Neuronal stem cell (in vitro differentiated cells): ENCODE data around the gene CCSER2.

Source experiments
- DNase-seq: peaks from one replicate; pipeline ENCODE4 v3.0.0-alpha.2; 2013; ENCODE audit warnings: low spot score
- H2AFZ ChIP-seq: one replicate; pipeline ENCODE4 v1.6.1; 2013; ENCODE audit warnings: mild to moderate bottlenecking, low read length, inconsistent platforms
- H2AK5ac ChIP-seq: 2 replicates; pipeline ENCODE4 v1.6.1; 2013; ENCODE audit warnings: low read depth, mild to moderate bottlenecking, inconsistent platforms, low read length, moderate library complexity, mixed read lengths
- H2BK120ac ChIP-seq: 2 replicates; pipeline ENCODE4 v1.6.1; 2013; ENCODE audit warnings: low read depth, mild to moderate bottlenecking, inconsistent platforms, low read length, moderate library complexity, mixed read lengths
- H2BK12ac ChIP-seq: one replicate; pipeline ENCODE4 v1.6.1; 2013; ENCODE audit warnings: low read length, inconsistent platforms
- H2BK15ac ChIP-seq: 2 replicates; pipeline ENCODE4 v1.6.1; 2013; ENCODE audit warnings: mild to moderate bottlenecking, low read length, inconsistent platforms, mixed read lengths
- H2BK5ac ChIP-seq: one replicate; pipeline ENCODE4 v1.6.1; 2013; ENCODE audit warnings: inconsistent platforms, mild to moderate bottlenecking, low read length, moderate library complexity
- H3K14ac ChIP-seq: one replicate; pipeline ENCODE4 v1.6.1; 2013; ENCODE audit warnings: low read length, inconsistent platforms
- H3K18ac ChIP-seq: 2 replicates; pipeline ENCODE4 v1.6.1; 2013; ENCODE audit warnings: low read length, inconsistent platforms
- H3K23ac ChIP-seq: 2 replicates; pipeline ENCODE4 v1.6.1; 2013; ENCODE audit warnings: low read depth, mild to moderate bottlenecking, mixed read lengths, low read length, inconsistent platforms; ENCODE audit not compliant: poor library complexity
- H3K27ac ChIP-seq: replicated peaks from 3 replicates; pipeline ENCODE4 v1.5.1; 2013; ENCODE audit warnings: low read length, inconsistent platforms
- H3K27me3 ChIP-seq, 3 experiments: 2 replicates each; pipeline ENCODE4 v1.6.1; 2013; ENCODE audit warnings: low read length in 3 of 3, mild to moderate bottlenecking in 2 of 3, inconsistent platforms in 1 of 3, low read depth in 1 of 3, mixed read lengths in 1 of 3, moderate library complexity in 1 of 3; ENCODE audit not compliant: control insufficient read depth in 3 of 3, insufficient read depth in 3 of 3
- H3K36me3 ChIP-seq, 2 donors: replicated peaks in 1 of 2; 2 replicates each; pipeline ENCODE4 v1.6.1; 2013; ENCODE audit warnings: low read length in 2 of 2; ENCODE audit not compliant: control insufficient read depth in 2 of 2, insufficient read depth in 2 of 2
- H3K4ac ChIP-seq: 2 replicates; pipeline ENCODE4 v1.6.1; 2013; ENCODE audit warnings: inconsistent platforms, mild to moderate bottlenecking, low read length, moderate library complexity
- H3K4me1 ChIP-seq, 2 donors: 1 replicate in 1 of 2; 2 replicates in 1 of 2; pipeline ENCODE4 v1.6.1; 2013; ENCODE audit warnings: low read length in 2 of 2, low read depth in 1 of 2; ENCODE audit not compliant: control insufficient read depth in 2 of 2, insufficient read depth in 1 of 2
- H3K4me2 ChIP-seq: one replicate; pipeline ENCODE4 v1.6.1; 2013; ENCODE audit warnings: mild to moderate bottlenecking, low read length, inconsistent platforms; ENCODE audit not compliant: insufficient read depth, poor library complexity, severe bottlenecking
- H3K4me3 ChIP-seq, 2 donors: 2 replicates each; pipeline ENCODE4 v1.5.1; 2013; ENCODE audit warnings: low read length in 2 of 2, mild to moderate bottlenecking in 2 of 2, inconsistent platforms in 1 of 2, moderate library complexity in 1 of 2
- H3K79me1 ChIP-seq: one replicate; pipeline ENCODE4 v1.6.1; 2013; ENCODE audit warnings: low read depth, mild to moderate bottlenecking, inconsistent platforms, low read length, moderate library complexity
- H3K9ac ChIP-seq: one replicate; pipeline ENCODE4 v1.6.1; 2013; ENCODE audit warnings: mild to moderate bottlenecking, low read depth, low read length, inconsistent platforms; ENCODE audit not compliant: poor library complexity
- H3K9me3 ChIP-seq, 2 donors: replicated peaks in 1 of 2; 2 replicates each; pipeline versions ENCODE3 to v1.6.1; 2013; ENCODE audit warnings: low read length in 2 of 2, mild to moderate bottlenecking in 2 of 2, inconsistent platforms in 1 of 2, low read depth in 1 of 2, mixed read lengths in 1 of 2, moderate library complexity in 1 of 2; ENCODE audit not compliant: control insufficient read depth in 2 of 2, insufficient read depth in 1 of 2
- H4K8ac ChIP-seq: one replicate; pipeline ENCODE4 v1.6.1; 2013; ENCODE audit warnings: low read depth, mild to moderate bottlenecking, inconsistent platforms, low read length, moderate library complexity
- H4K91ac ChIP-seq: one replicate; pipeline ENCODE4 v1.6.1; 2013; ENCODE audit warnings: low read length, low read depth, mild to moderate bottlenecking, inconsistent platforms; ENCODE audit not compliant: poor library complexity
- WGBS, 2 donors: extraction: QIAGEN DNeasy Blood & Tissue Kit; methylation state at CpG; one replicate each; pipeline ENCODE4 v1.1.7; 2013; ENCODE audit warnings: missing lambda C conversion rate in 2 of 2, mixed read lengths in 1 of 2; ENCODE audit not compliant: insufficient read length in 2 of 2, insufficient replicate concordance in 1 of 2; ENCODE audit errors: extremely low coverage in 2 of 2; 5-methylcytosine and 5-hydroxymethylcytosine counted together

Gene CCSER2

GRCh38 chr10:84365335-84365881 lies 37.0 kb downstream of the CCSER2 start:
- no peak overlapping the region for H3K14ac ChIP-seq
- H3K27ac ChIP-seq = no peak overlapping the region
- H3K4me1 ChIP-seq = peaks cover 4 to 9% of the 10 kb centered on the region in 2 donors
- no peak overlapping the region for H3K4me3 ChIP-seq
- H3K27me3 ChIP-seq = no peaks in the 10 kb centered on the region
- no peak overlapping the region for H4K91ac ChIP-seq
- H3K9ac ChIP-seq = no peak overlapping the region
- no peak overlapping the region for H3K4ac ChIP-seq
- H2BK12ac ChIP-seq = no peak overlapping the region
- no peak for DNase-seq
- H3K4me2 ChIP-seq = no peak overlapping the region
- no peaks in the 10 kb centered on the region for H3K79me1 ChIP-seq
- H2AFZ ChIP-seq = no peak overlapping the region
- H4K8ac ChIP-seq = no peak overlapping the region
- H2BK15ac ChIP-seq = no peak overlapping the region
- H3K36me3 ChIP-seq = no peaks in the 10 kb centered on the region
- no CpG with 5 or more reads among the region's 5 CpGs for WGBS, 2 donors
- no peak overlapping the region for H2AK5ac ChIP-seq
- H2BK5ac ChIP-seq = no peak overlapping the region
- H3K18ac ChIP-seq = no peak overlapping the region
- H2BK120ac ChIP-seq = no peak overlapping the region
- H3K9me3 ChIP-seq = no peaks in the 10 kb centered on the region
- no peak overlapping the region for H3K23ac ChIP-seq

GRCh38 chr10:84366041-84366440 lies 37.7 kb downstream of the CCSER2 start:
- Histone ChIP-seq H3K4me2 (no peak overlapping the region), H2BK12ac (no peak overlapping the region), H2AK5ac (no peak overlapping the region), H3K14ac (no peak overlapping the region), H2BK5ac (no peak overlapping the region), H3K4me3 (no peak overlapping the region), H3K27me3 (no peaks in the 10 kb centered on the region), H2BK120ac (no peak overlapping the region), H3K9ac (no peak overlapping the region), H2AFZ (no peak overlapping the region), H4K91ac (no peak overlapping the region), H3K18ac (no peak overlapping the region), H3K4ac (no peak overlapping the region), H3K23ac (no peak overlapping the region), H4K8ac (no peak overlapping the region), H3K79me1 (no peaks in the 10 kb centered on the region), H2BK15ac (no peak overlapping the region), H3K9me3 (no peaks in the 10 kb centered on the region), H3K27ac (no peak overlapping the region), H3K4me1 (peaks cover 2 to 5% of the 10 kb centered on the region in 2 donors), H3K36me3 (peaks cover 0 to 4% of the 10 kb centered on the region in 2 donors)
- WGBS, 2 donors = no CpG with 5 or more reads among the region's 4 CpGs
- DNase-seq = no peak

GRCh38 chr10:84367256-84367655 lies 38.9 kb downstream of the CCSER2 start:
- Histone ChIP-seq H4K91ac (no peak overlapping the region), H3K9me3 (no peaks in the 10 kb centered on the region), H3K4me3 (no peak overlapping the region), H2AK5ac (no peak overlapping the region), H3K9ac (no peak overlapping the region), H4K8ac (no peak overlapping the region), H3K79me1 (no peaks in the 10 kb centered on the region), H2BK120ac (no peak overlapping the region), H3K36me3 (peaks cover 0 to 17% of the 10 kb centered on the region in 2 donors), H3K23ac (no peak overlapping the region), H2BK5ac (no peak overlapping the region), H3K18ac (no peak overlapping the region), H3K4ac (no peak overlapping the region), H3K4me1 (peaks cover 0 to 3% of the 10 kb centered on the region in 2 donors), H2BK12ac (no peak overlapping the region), H3K4me2 (no peak overlapping the region), H3K14ac (no peak overlapping the region), H2BK15ac (no peak overlapping the region), H3K27ac (no peak overlapping the region), H2AFZ (no peak overlapping the region), H3K27me3 (no peaks in the 10 kb centered on the region)
- DNase-seq = no peak
- WGBS, 2 donors = no CpG with 5 or more reads among the region's 6 CpGs

GRCh38 chr10:84368828-84369227 lies 40.4 kb downstream of the CCSER2 start:
- Histone ChIP-seq H3K27ac (no peak overlapping the region), H3K27me3 (no peaks in the 10 kb centered on the region), H3K18ac (no peak overlapping the region), H3K4me1 (peaks cover 0 to 3% of the 10 kb centered on the region in 2 donors), H3K9ac (no peak overlapping the region), H4K8ac (no peak overlapping the region), H3K9me3 (no peaks in the 10 kb centered on the region), H2BK15ac (no peak overlapping the region), H3K36me3 (peaks cover 0 to 32% of the 10 kb centered on the region in 2 donors), H3K4ac (no peak overlapping the region), H2AFZ (no peak overlapping the region), H2BK5ac (no peak overlapping the region), H3K14ac (no peak overlapping the region), H3K79me1 (no peaks in the 10 kb centered on the region), H3K23ac (no peak overlapping the region), H3K4me2 (no peak overlapping the region), H2BK120ac (no peak overlapping the region), H2AK5ac (no peak overlapping the region), H4K91ac (no peak overlapping the region), H2BK12ac (no peak overlapping the region), H3K4me3 (no peak overlapping the region)
- DNase-seq = no peak
- no CpG with 5 or more reads among the region's 1 CpG for WGBS, 2 donors
